Measurements from ENCODE around the gene COLGALT1. TPM values are rescaled to one million over a fixed set of nuclear protein-coding genes. Genes with fewer than 3 reads are reported as not detected.

The COLGALT1 gene
- total RNA-seq, 1 donor, result 103 TPM

- no peak for TF ChIP-seq CTCF (IDR thresholded peaks at IDR 0.05; ENCODE audit: insufficient read depth, low read depth, low read length)
- no peak for DNase-seq (ENCODE audit: low read depth)
- H3K4me3 ChIP-seq (ENCODE audit: low read depth, low read length), result no peak overlapping the region
Measured at GRCh38 chr19:17618936-17619335, 63.5 kb downstream of the COLGALT1 start.

GRCh38 chr19:17620696-17621095, 65.2 kb downstream of the COLGALT1 start:
- no peak for TF ChIP-seq CTCF (IDR thresholded peaks at IDR 0.05; ENCODE audit: insufficient read depth, low read depth, low read length)
- DNase-seq (ENCODE audit: low read depth), result no peak
- H3K4me3 ChIP-seq (ENCODE audit: low read depth, low read length), result no peak overlapping the region

GRCh38 chr19:17623224-17623935, 67.9 kb downstream of the COLGALT1 start:
- no peak for DNase-seq (ENCODE audit: low read depth)
- TF ChIP-seq CTCF (IDR thresholded peaks at IDR 0.05; ENCODE audit: insufficient read depth, low read depth, low read length), result no peak
- H3K4me3 ChIP-seq (ENCODE audit: low read depth, low read length), result no peak overlapping the region

- DNase-seq (ENCODE audit: low read depth), result no peak
Measured at GRCh38 chr19:17624314-17624991, 69.0 kb downstream of the COLGALT1 start.

GRCh38 chr19:17625043-17625442, 69.6 kb downstream of the COLGALT1 start:
- no peak overlapping the region for H3K4me3 ChIP-seq (ENCODE audit: low read depth, low read length)
- no peak for TF ChIP-seq CTCF (IDR thresholded peaks at IDR 0.05; ENCODE audit: insufficient read depth, low read depth, low read length)
- no peak for DNase-seq (ENCODE audit: low read depth)

More at GRCh38 chr19:17624314-17624991, 69.0 kb downstream of the COLGALT1 start:
- no peak for TF ChIP-seq CTCF (IDR thresholded peaks at IDR 0.05; ENCODE audit: insufficient read depth, low read depth, low read length)
- H3K4me3 ChIP-seq (ENCODE audit: low read depth, low read length), result no peak overlapping the region

- no peak for DNase-seq (ENCODE audit: low read depth)
- no peak for TF ChIP-seq CTCF (IDR thresholded peaks at IDR 0.05; ENCODE audit: insufficient read depth, low read depth, low read length)
- no peak overlapping the region for H3K4me3 ChIP-seq (ENCODE audit: low read depth, low read length)
Measured at GRCh38 chr19:17625980-17626379, 70.5 kb downstream of the COLGALT1 start.
